ENCODE results near the gene MED16. TPM values are rescaled to one million over a fixed set of nuclear protein-coding genes. Genes with fewer than 3 reads are reported as not detected.

MED16 gene
- total and polyA plus RNA-seq, 2 experiments from 2014 or later: 26.6 to 66.5 TPM

DNA sequence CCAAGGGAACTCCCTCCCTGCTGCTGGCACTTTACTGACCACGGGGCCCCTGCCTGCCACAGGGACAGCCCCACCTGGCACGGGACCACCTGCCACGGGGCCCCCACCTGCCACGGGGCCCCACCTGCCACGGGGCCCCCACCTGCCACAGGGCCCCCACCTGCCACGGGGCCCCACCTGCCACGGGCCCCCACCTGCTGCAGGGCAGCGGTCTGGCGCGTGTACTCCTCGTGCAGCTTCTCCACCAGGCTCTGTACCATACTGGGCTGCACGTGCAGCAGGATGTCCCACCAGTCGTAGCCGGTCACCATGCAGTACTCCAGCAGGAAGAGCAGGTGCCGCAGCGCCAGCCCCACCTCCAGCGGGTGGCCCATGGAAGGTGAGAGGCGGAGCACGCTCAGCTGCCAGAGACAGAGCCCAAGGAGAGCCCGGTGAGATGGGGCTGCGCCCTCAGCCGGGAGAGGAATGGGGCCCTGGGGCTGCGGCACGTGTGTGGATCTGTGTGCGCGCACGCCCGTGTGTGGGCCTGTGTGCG, 16.1 kb downstream of the MED16 start:
- no peak overlapping the region for H3K27ac ChIP-seq
- no peaks in the 10 kb centered on the region for H3K9me3 ChIP-seq (ENCODE audit: low read depth)
- H3K4me1 ChIP-seq (ENCODE audit: insufficient read depth): no peaks in the 10 kb centered on the region
- H3K36me3 ChIP-seq (ENCODE audit: low read depth): no peaks in the 10 kb centered on the region
- no peaks in the 10 kb centered on the region for H4K20me1 ChIP-seq (ENCODE audit: insufficient read depth)
- in situ Hi-C loops (cut with MboI): no loop called here
- H3K9me2 ChIP-seq (ENCODE audit: insufficient read depth): no peaks in the 10 kb centered on the region
- H3F3A ChIP-seq (ENCODE audit: insufficient read depth): no peaks in the 10 kb centered on the region
- 94 to 97% methylated on average over 23 to 28 of the region's 29 CpGs for WGBS, 2 experiments (ENCODE audit: low coverage in 1 of 2, low lambda C conversion rate in 2 of 2, missing lambda C conversion rate in 2 of 2)
- H3K4me2 ChIP-seq (ENCODE audit: unreplicated experiment): no peak overlapping the region
- H3K4me3 ChIP-seq: no peak overlapping the region
- H3K9ac ChIP-seq: no peak overlapping the region
- no peaks in the 10 kb centered on the region for H3K27me3 ChIP-seq (replicated peaks; ENCODE audit: insufficient read depth)
- H3K79me2 ChIP-seq (ENCODE audit: insufficient read depth): no peaks in the 10 kb centered on the region
- no peak for DNase-seq
- H2AFZ ChIP-seq: no peak overlapping the region
- TF ChIP-seq EZH2 (IDR thresholded peaks at IDR 0.05; ENCODE audit: insufficient read depth, poor library complexity, severe bottlenecking): no peak
- no peak for TF ChIP-seq EZH2phosphoT487 (IDR thresholded peaks at IDR 0.05; ENCODE audit: insufficient read depth, low read depth)

DNA sequence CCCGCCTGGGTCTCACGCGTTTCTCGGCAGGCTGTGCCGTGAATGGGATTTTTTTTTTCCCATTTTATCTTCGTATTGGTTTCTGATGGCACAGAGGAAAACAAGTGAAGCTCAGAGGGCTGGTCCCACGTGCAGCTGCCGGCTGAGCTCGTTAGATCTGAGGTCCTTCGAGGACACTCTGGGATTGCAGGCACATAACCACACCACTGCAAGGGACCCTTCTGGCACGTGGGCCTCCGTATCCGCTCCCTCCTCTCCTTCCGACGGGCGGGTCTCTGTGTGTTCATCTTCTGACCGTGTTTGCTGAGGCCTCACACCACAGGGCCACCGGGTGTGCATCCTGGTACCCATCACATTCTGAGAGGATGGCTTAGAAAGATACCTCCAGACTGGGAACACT, 16.9 kb downstream of the MED16 start:
- DNase-seq: no peak
- H3K9ac ChIP-seq: no peak overlapping the region
- H3F3A ChIP-seq (ENCODE audit: insufficient read depth): no peaks in the 10 kb centered on the region
- no peak overlapping the region for H2AFZ ChIP-seq
- H3K9me3 ChIP-seq (ENCODE audit: low read depth): no peaks in the 10 kb centered on the region
- no peaks in the 10 kb centered on the region for H4K20me1 ChIP-seq (ENCODE audit: insufficient read depth)
- H3K27me3 ChIP-seq (replicated peaks; ENCODE audit: insufficient read depth): no peaks in the 10 kb centered on the region
- 80 to 85% methylated on average over 18 of the region's 18 CpGs for WGBS, 2 experiments (ENCODE audit: low coverage in 1 of 2, low lambda C conversion rate in 2 of 2, missing lambda C conversion rate in 2 of 2)
- no peaks in the 10 kb centered on the region for H3K79me2 ChIP-seq (ENCODE audit: insufficient read depth)
- no peak for TF ChIP-seq EZH2phosphoT487 (IDR thresholded peaks at IDR 0.05; ENCODE audit: insufficient read depth, low read depth)
- no peak for TF ChIP-seq EZH2 (IDR thresholded peaks at IDR 0.05; ENCODE audit: insufficient read depth, poor library complexity, severe bottlenecking)
- H3K4me2 ChIP-seq (ENCODE audit: unreplicated experiment): no peak overlapping the region
- H3K4me1 ChIP-seq (ENCODE audit: insufficient read depth): no peaks in the 10 kb centered on the region
- in situ Hi-C loops (cut with MboI): no loop called here
- H3K9me2 ChIP-seq (ENCODE audit: insufficient read depth): no peaks in the 10 kb centered on the region
- H3K36me3 ChIP-seq (ENCODE audit: low read depth): no peaks in the 10 kb centered on the region
- no peak overlapping the region for H3K4me3 ChIP-seq
- H3K27ac ChIP-seq: no peak overlapping the region

DNA sequence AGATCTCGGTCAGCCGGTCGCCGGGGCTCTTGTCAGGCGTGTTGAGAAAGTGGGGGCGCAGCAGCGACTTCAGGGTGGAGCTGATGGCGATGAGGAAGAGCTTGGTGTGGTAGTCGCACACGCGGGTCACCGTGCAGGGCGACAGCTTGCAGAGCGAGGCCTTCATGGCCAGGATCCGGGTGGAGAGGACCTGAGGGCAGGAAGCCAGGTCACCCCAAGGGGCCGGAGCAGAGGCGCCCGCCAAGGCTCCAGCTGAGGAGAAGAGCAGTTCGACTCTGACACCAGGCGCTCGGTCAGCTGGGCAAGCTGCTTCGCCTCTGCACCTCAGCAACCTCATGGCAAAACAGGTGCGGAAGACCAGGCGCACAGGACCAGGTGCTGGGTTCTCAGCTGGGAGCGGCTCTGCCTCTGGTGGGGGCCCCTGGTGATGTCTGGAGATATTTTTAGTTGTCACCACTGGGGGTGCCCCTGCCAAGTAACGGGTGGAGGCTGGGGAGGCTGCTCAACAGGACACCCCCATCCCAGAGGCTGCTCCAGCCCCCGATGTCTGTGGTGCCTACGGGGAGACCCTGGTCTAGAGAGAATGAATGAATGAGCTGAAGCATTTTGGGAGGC, 17.6 kb downstream of the MED16 start:
- Histone ChIP-seq H3F3A (ENCODE audit: insufficient read depth) (no peaks in the 10 kb centered on the region), H3K4me2 (ENCODE audit: unreplicated experiment) (no peak overlapping the region), H3K36me3 (ENCODE audit: low read depth) (no peaks in the 10 kb centered on the region), H3K9me2 (ENCODE audit: insufficient read depth) (no peaks in the 10 kb centered on the region), H3K79me2 (ENCODE audit: insufficient read depth) (no peaks in the 10 kb centered on the region), H3K4me3 (no peak overlapping the region), H3K4me1 (ENCODE audit: insufficient read depth) (no peaks in the 10 kb centered on the region), H3K27me3 (replicated peaks; ENCODE audit: insufficient read depth) (no peaks in the 10 kb centered on the region), H3K9me3 (ENCODE audit: low read depth) (no peaks in the 10 kb centered on the region), H3K27ac (no peak overlapping the region), H4K20me1 (ENCODE audit: insufficient read depth) (no peaks in the 10 kb centered on the region), H3K9ac (no peak overlapping the region), H2AFZ (no peak overlapping the region)
- DNase-seq: no peak
- in situ Hi-C loops (cut with MboI): no loop called here
- WGBS, 2 experiments (ENCODE audit: low coverage in 1 of 2, low lambda C conversion rate in 2 of 2, missing lambda C conversion rate in 2 of 2): 95 to 96% methylated on average over 28 of the region's 28 CpGs
- TF ChIP-seq EZH2 (IDR thresholded peaks at IDR 0.05; ENCODE audit: insufficient read depth, poor library complexity, severe bottlenecking): no peak
- no peak for TF ChIP-seq EZH2phosphoT487 (IDR thresholded peaks at IDR 0.05; ENCODE audit: insufficient read depth, low read depth)

DNA sequence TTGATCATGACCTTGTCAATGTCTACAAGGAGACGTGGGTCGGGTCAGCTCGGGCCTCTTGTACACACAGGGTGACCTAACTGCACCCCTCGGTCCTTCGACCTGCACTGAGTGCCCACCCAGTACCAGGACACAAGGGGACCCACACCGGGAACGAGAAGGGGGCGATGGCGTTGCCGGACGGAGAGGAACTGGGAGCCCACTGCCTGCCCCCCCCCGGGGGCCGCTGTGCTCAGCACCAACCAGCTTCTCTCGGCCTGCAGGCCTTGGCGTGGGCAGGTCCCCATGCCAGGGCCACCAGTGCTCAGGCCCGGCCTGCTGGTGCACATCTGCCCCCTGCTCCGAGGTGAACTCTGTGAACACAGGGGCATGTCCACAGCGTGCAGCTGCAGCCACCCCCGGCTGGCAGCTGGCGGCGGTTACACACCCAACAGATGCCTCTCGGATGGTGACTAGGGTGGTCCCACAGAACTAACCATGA, 19.4 kb downstream of the MED16 start:
- Histone ChIP-seq H3K27me3 (replicated peaks; ENCODE audit: insufficient read depth) (no peaks in the 10 kb centered on the region), H3K36me3 (ENCODE audit: low read depth) (no peaks in the 10 kb centered on the region), H2AFZ (no peak overlapping the region), H3F3A (ENCODE audit: insufficient read depth) (peaks cover 6% of the 10 kb centered on the region; the same call in 1 of the 2 replicates), H3K9ac (no peak overlapping the region), H4K20me1 (ENCODE audit: insufficient read depth) (no peaks in the 10 kb centered on the region), H3K9me3 (ENCODE audit: low read depth) (no peaks in the 10 kb centered on the region), H3K4me2 (ENCODE audit: unreplicated experiment) (no peak overlapping the region), H3K79me2 (ENCODE audit: insufficient read depth) (no peaks in the 10 kb centered on the region), H3K4me1 (ENCODE audit: insufficient read depth) (peaks cover 13% of the 10 kb centered on the region), H3K9me2 (ENCODE audit: insufficient read depth) (no peaks in the 10 kb centered on the region), H3K27ac (no peak overlapping the region), H3K4me3 (no peak overlapping the region)
- 94 to 95% methylated on average over 17 to 21 of the region's 22 CpGs for WGBS, 2 experiments (ENCODE audit: low coverage in 1 of 2, low lambda C conversion rate in 2 of 2, missing lambda C conversion rate in 2 of 2)
- TF ChIP-seq EZH2 (IDR thresholded peaks at IDR 0.05; ENCODE audit: insufficient read depth, poor library complexity, severe bottlenecking) (no peak), EZH2phosphoT487 (IDR thresholded peaks at IDR 0.05; ENCODE audit: insufficient read depth, low read depth) (no peak)
- DNase-seq: no peak
- in situ Hi-C loops (cut with MboI): no loop called here
